Lower lobe of right lung (tissue), 2 donors: ENCODE results near the gene PRKAA2. TPM values are rescaled to one million over a fixed set of nuclear protein-coding genes. Genes with fewer than 3 reads are reported as not detected.
A peak's percentile ranks its signal among the peaks of the same experiment; 100 is the strongest.

Experiments
- ATAC-seq, 2 donors: fragments of 200-7000 bp; cut with Tn5 transposase; one replicate each; pipeline ENCODE4 v1.9.1; 2020 to 2022; ENCODE audit warnings: mild to moderate bottlenecking in 2 of 2, moderate library complexity in 2 of 2
- DNase-seq: peaks from one replicate; pipeline ENCODE4 v3.0.0-alpha.2; 2020
- H3K27ac ChIP-seq: fragments of 200-600 bp; one replicate; pipeline ENCODE4 v1.8.0; 2022
- H3K27me3 ChIP-seq: fragments of 200-600 bp; one replicate; pipeline ENCODE4 v1.8.0; 2022; ENCODE audit warnings: low read depth
- H3K36me3 ChIP-seq: fragments of 200-600 bp; one replicate; pipeline ENCODE4 v1.8.0; 2022; ENCODE audit warnings: mild to moderate bottlenecking
- H3K4me1 ChIP-seq: fragments of 200-600 bp; one replicate; pipeline ENCODE4 v1.8.0; 2022
- H3K4me3 ChIP-seq: fragments of 200-600 bp; one replicate; pipeline ENCODE4 v1.8.0; 2022; ENCODE audit warnings: mild to moderate bottlenecking
- H3K9me3 ChIP-seq: fragments of 200-600 bp; one replicate; pipeline ENCODE4 v1.8.0; 2022
- CTCF ChIP-seq: fragments of 200-600 bp; IDR thresholded peaks from one replicate; pipeline ENCODE4 v1.8.0; 2022; ENCODE audit warnings: antibody characterized with exemption, mild to moderate bottlenecking
- intact Hi-C: fragments of 100-400 bp; cut with DNase I; formaldehyde crosslinking; loops from one replicate; pipeline ENCODE4 v1.11.0; 2022
- total RNA-seq: library from RNA; stranded (reverse); fragmentation: NEBNext Ultra II Directional; extraction: Animal tissue kit (Norgen Biotek cat#: 25700); gene quantifications from one replicate; pipeline ENCODE4 v1.2.1, GENCODE V29; 2021
- donor health status: DM: no; HTN: yes; CAD: no; lungs with severe emphysema.

PRKAA2 gene
- total RNA-seq, 1 donor from 2014 or later: 1.9 TPM

GRCh38 chr1:56634981-56635380 is 10.1 kb upstream of the PRKAA2 start:
- TF ChIP-seq CTCF: no peak
- no peak for ATAC-seq
- no peaks in the 10 kb centered on the region for H3K9me3 ChIP-seq
- DNase-seq: no peak
- no peaks in the 10 kb centered on the region for H3K4me1 ChIP-seq
- no peaks in the 10 kb centered on the region for H3K36me3 ChIP-seq
- no peak overlapping the region for H3K4me3 ChIP-seq
- no peaks in the 10 kb centered on the region for H3K27me3 ChIP-seq
- intact Hi-C loops: no loop called here
- no peak overlapping the region for H3K27ac ChIP-seq

- DNase-seq: no peak
- ATAC-seq: no peak
- Histone ChIP-seq H3K27me3 (no peaks in the 10 kb centered on the region), H3K9me3 (no peaks in the 10 kb centered on the region), H3K36me3 (no peaks in the 10 kb centered on the region), H3K4me3 (no peak overlapping the region), H3K27ac (no peak overlapping the region), H3K4me1 (no peaks in the 10 kb centered on the region)
- intact Hi-C loops: no loop called here
- no peak for TF ChIP-seq CTCF
Measured at GRCh38 chr1:56638248-56638647, 6.9 kb upstream of the PRKAA2 start.

- no peak for DNase-seq
- Histone ChIP-seq H3K36me3 (no peaks in the 10 kb centered on the region), H3K27me3 (no peaks in the 10 kb centered on the region), H3K4me3 (no peak overlapping the region), H3K4me1 (peaks cover 1% of the 10 kb centered on the region), H3K27ac (no peak overlapping the region), H3K9me3 (no peaks in the 10 kb centered on the region)
- intact Hi-C loops: no loop called here
- ATAC-seq: no peak
- TF ChIP-seq CTCF: no peak
Measured at GRCh38 chr1:56639211-56639610, 5.9 kb upstream of the PRKAA2 start.

GRCh38 chr1:56643661-56644060 is 1.5 kb upstream of the PRKAA2 start:
- no peak overlapping the region for H3K27ac ChIP-seq
- H3K4me3 ChIP-seq: no peak overlapping the region

GRCh38 chr1:56644064-56644918 is 823 bp upstream of the PRKAA2 start:
- H3K27ac ChIP-seq: no peak overlapping the region
- H3K9me3 ChIP-seq: no peaks in the 10 kb centered on the region
- intact Hi-C loops: no loop called here
- no peak for TF ChIP-seq CTCF
- no peaks in the 10 kb centered on the region for H3K36me3 ChIP-seq
- DNase-seq (no peak), ATAC-seq (peak; percentile 35 to 59)
- H3K27me3 ChIP-seq: no peaks in the 10 kb centered on the region
- peaks cover 3% of the 10 kb centered on the region for H3K4me1 ChIP-seq
- peak overlapping the region; percentile 59 for H3K4me3 ChIP-seq

More at GRCh38 chr1:56643661-56644060, 1.5 kb upstream of the PRKAA2 start:
- Histone ChIP-seq H3K9me3 (no peaks in the 10 kb centered on the region), H3K4me1 (peaks cover 3% of the 10 kb centered on the region), H3K27me3 (no peaks in the 10 kb centered on the region), H3K36me3 (no peaks in the 10 kb centered on the region)
- ATAC-seq: no peak
- no peak for DNase-seq
- intact Hi-C loops: no loop called here
- TF ChIP-seq CTCF: no peak
